HepG2 (cell line): ENCODE results near the gene APBB1. TPM values are rescaled to one million over a fixed set of nuclear protein-coding genes. Genes with fewer than 3 reads are reported as not detected.

Source experiments
- ARNT ChIP-seq: fragments of 450-650 bp; IDR thresholded peaks from 2 replicates; pipeline ENCODE4 v1.6.1; 2017
- CEBPB ChIP-seq: IDR thresholded peaks from 2 replicates; pipeline ENCODE4 v1.6.1; 2011; ENCODE audit warnings: low read depth, low read length, improper control_type of control experiment, borderline replicate concordance
- CENPT ChIP-seq: sonication (generic); formaldehyde crosslinking; IDR thresholded peaks from 2 replicates; pipeline ENCODE4 v1.8.0; 2022; ENCODE audit warnings: low read depth, mild to moderate bottlenecking, moderate library complexity, missing genetic modification reagents
- E2F2 ChIP-seq: sonication (generic); formaldehyde crosslinking; IDR thresholded peaks from 2 replicates; pipeline ENCODE4 v1.4.0; 2020; ENCODE audit warnings: missing genetic modification reagents, borderline replicate concordance
- KLF16 ChIP-seq, 2 experiments: sonication (generic) in 1 of 2; formaldehyde crosslinking in 1 of 2; IDR thresholded peaks; 2 replicates each; pipeline versions ENCODE4 v1.6.1 to v1.8.0; 2016 to 2023; ENCODE audit warnings: missing genetic modification reagents in 2 of 2, missing compliant biosample characterization in 1 of 2
- KLF6 ChIP-seq: IDR thresholded peaks from 2 replicates; pipeline ENCODE4 v1.8.0; 2016; ENCODE audit warnings: missing biosample characterization, missing genetic modification reagents
- NR2F2 ChIP-seq: IDR thresholded peaks from 2 replicates; pipeline ENCODE4 v1.6.1; 2012; ENCODE audit warnings: low read depth, inconsistent platforms, borderline replicate concordance
- NR2F6 ChIP-seq, 2 experiments: IDR thresholded peaks; 2 replicates each; pipeline ENCODE4 v1.6.1; 2016; ENCODE audit warnings: antibody characterized with exemption in 1 of 2, mild to moderate bottlenecking in 1 of 2
- NR3C1 ChIP-seq: sonication (generic); formaldehyde crosslinking; IDR thresholded peaks from 2 replicates; pipeline ENCODE4 v1.4.0; 2020; ENCODE audit warnings: missing genetic modification reagents
- POLR2G ChIP-seq: fragments of 200-400 bp; formaldehyde crosslinking; IDR thresholded peaks from 2 replicates; pipeline ENCODE4 v1.6.1; 2018; ENCODE audit warnings: mild to moderate bottlenecking, low read depth, low read length, moderate library complexity
- REXO4 ChIP-seq: sonication (generic); formaldehyde crosslinking; IDR thresholded peaks from 2 replicates; pipeline ENCODE4 v1.8.0; 2022; ENCODE audit warnings: missing genetic modification reagents, mild to moderate bottlenecking, borderline replicate concordance
- RNF219 ChIP-seq: sonication (generic); formaldehyde crosslinking; IDR thresholded peaks from 2 replicates; pipeline ENCODE4 v1.5.0; 2020; ENCODE audit warnings: mild to moderate bottlenecking, missing genetic modification reagents
- SAFB2 ChIP-seq: sonication (generic); formaldehyde crosslinking; IDR thresholded peaks from 2 replicates; pipeline ENCODE4 v1.5.1; 2020; ENCODE audit warnings: missing genetic modification reagents, low read depth, mild to moderate bottlenecking, borderline replicate concordance
- SETDB1 ChIP-seq: sonication (generic); formaldehyde crosslinking; IDR thresholded peaks from 2 replicates; pipeline ENCODE4 v1.5.1; 2020; ENCODE audit warnings: missing genetic modification reagents, mild to moderate bottlenecking, borderline replicate concordance
- SMARCE1 ChIP-seq: fragments of 450-650 bp; IDR thresholded peaks from 2 replicates; pipeline ENCODE4 v1.6.1; 2017; ENCODE audit warnings: borderline replicate concordance
- SNAPC2 ChIP-seq: sonication (generic); formaldehyde crosslinking; IDR thresholded peaks from 2 replicates; pipeline ENCODE4 v1.8.1; 2022; ENCODE audit warnings: mild to moderate bottlenecking, missing genetic modification reagents
- TGIF2 ChIP-seq: IDR thresholded peaks from 2 replicates; pipeline ENCODE4 v1.6.1; 2016; ENCODE audit warnings: control low read depth, missing compliant biosample characterization
- TOPORS ChIP-seq: sonication (generic); formaldehyde crosslinking; IDR thresholded peaks from 2 replicates; pipeline ENCODE4 v1.8.0; 2023; ENCODE audit warnings: mild to moderate bottlenecking, missing genetic modification reagents
- ZFP82 ChIP-seq: sonication (generic); formaldehyde crosslinking; IDR thresholded peaks from 2 replicates; pipeline ENCODE4 v1.5.1; 2020; ENCODE audit warnings: mild to moderate bottlenecking, missing genetic modification reagents, borderline replicate concordance
- ZMYM2 ChIP-seq: sonication (generic); formaldehyde crosslinking; IDR thresholded peaks from 2 replicates; pipeline ENCODE4 v1.8.0; 2022; ENCODE audit warnings: mild to moderate bottlenecking, missing genetic modification reagents
- ZNF17 ChIP-seq: sonication (generic); formaldehyde crosslinking; IDR thresholded peaks from 2 replicates; pipeline ENCODE4 v1.5.0; 2020; ENCODE audit warnings: mild to moderate bottlenecking, missing genetic modification reagents
- ZNF570 ChIP-seq: sonication (generic); formaldehyde crosslinking; IDR thresholded peaks from 2 replicates; pipeline ENCODE4 v1.4.0; 2020; ENCODE audit warnings: mild to moderate bottlenecking, missing genetic modification reagents, borderline replicate concordance
- ZNF660 ChIP-seq: sonication (generic); formaldehyde crosslinking; IDR thresholded peaks from 2 replicates; pipeline ENCODE4 v1.5.1; 2020; ENCODE audit warnings: mild to moderate bottlenecking, low read depth, missing genetic modification reagents, borderline replicate concordance
- ZNF777 ChIP-seq: sonication (generic); formaldehyde crosslinking; IDR thresholded peaks from 2 replicates; pipeline ENCODE4 v1.4.0; 2020; ENCODE audit warnings: missing genetic modification reagents
- polyA plus RNA-seq, 8 experiments: library from polyadenylated mRNA; depleted of rRNA in 3 of 8; stranded (reverse) in 7 of 8; unstranded in 1 of 8; fragments of >200 nt; fragmentation: Illumina TruSeq in 4 of 8; extraction: Trizol in 4 of 8; gene quantifications; 2 replicates each; pipeline versions ENCODE4 v1.2.1 to v1.2.3, GENCODE V29; 2011 to 2016; ENCODE audit warnings: low read depth in 4 of 8, missing spikeins in 1 of 8, mixed read lengths in 1 of 8; ENCODE audit not compliant: insufficient read depth in 1 of 8
- total RNA-seq, 5 experiments: library from RNA; depleted of rRNA; stranded (reverse); fragments of >200 nt; fragmentation: Illumina TruSeq; extraction: Trizol; gene quantifications; 2 replicates each; pipeline ENCODE4 v1.2.3, GENCODE V29; 2016; ENCODE audit warnings: low read depth in 1 of 5
- TF ChIP-seq, protein P1 (sequence below): IDR thresholded peaks from 2 replicates; pipeline ENCODE4 v1.4.0; 2020; ENCODE audit warnings: mild to moderate bottlenecking, missing genetic modification reagents

The APBB1 gene
- total and polyA plus RNA-seq, 2 of the 13 experiments (the other 11 are each of a cell fraction or from before 2014, with no cell fraction given), result 1.7 to 3.5 TPM

DNA sequence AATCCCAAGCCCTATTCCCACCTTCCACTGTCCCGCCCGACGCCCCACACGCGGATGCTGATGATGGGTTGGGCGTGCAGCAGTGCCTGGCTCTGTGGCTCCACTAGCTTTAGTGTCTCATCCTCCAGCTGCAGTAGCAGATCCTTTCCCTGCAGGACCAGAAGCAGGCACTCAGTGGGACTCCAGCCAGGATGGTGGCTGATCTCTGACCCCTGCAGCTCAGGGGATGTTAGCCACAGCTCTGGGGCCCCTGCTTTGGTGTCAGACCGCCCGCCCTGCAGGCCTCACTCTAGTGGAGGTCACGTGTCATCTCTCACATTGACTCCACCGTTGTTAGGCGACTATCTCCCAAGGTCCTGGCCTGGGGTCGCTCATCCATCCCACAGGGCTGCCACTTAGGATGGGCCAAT lies 16.8 kb downstream of the APBB1 start (continued):
- TF ChIP-seq E2F2 (no peak), REXO4 (no peak), ZNF570 (no peak), POLR2G (no peak), SETDB1 (no peak), SAFB2 (CRISPR knock-in tag) (no peak), ZNF17 (no peak), RNF219 (CRISPR knock-in tag) (no peak), TGIF2 (CRISPR knock-in tag) (no peak), SNAPC2 (CRISPR knock-in tag) (no peak), NR2F6 (IDR thresholded peaks at IDR 0.05) (peak; percentile 76), NR2F6 (CRISPR knock-in tag; IDR thresholded peaks at IDR 0.05) (peak; percentile 76), ZMYM2 (CRISPR knock-in tag) (no peak), CENPT (no peak), CEBPB (no peak), ZNF777 (CRISPR knock-in tag) (no peak), NR2F2 (no peak), TOPORS (no peak), ZNF660 (no peak), ARNT (no peak), KLF16 (CRISPR knock-in tag; IDR thresholded peaks at IDR 0.05) (no peak), KLF6 (CRISPR knock-in tag) (no peak), SMARCE1 (no peak), NR3C1 (CRISPR knock-in tag) (no peak), ZFP82 (no peak)
- TF ChIP-seq, protein P1, sequence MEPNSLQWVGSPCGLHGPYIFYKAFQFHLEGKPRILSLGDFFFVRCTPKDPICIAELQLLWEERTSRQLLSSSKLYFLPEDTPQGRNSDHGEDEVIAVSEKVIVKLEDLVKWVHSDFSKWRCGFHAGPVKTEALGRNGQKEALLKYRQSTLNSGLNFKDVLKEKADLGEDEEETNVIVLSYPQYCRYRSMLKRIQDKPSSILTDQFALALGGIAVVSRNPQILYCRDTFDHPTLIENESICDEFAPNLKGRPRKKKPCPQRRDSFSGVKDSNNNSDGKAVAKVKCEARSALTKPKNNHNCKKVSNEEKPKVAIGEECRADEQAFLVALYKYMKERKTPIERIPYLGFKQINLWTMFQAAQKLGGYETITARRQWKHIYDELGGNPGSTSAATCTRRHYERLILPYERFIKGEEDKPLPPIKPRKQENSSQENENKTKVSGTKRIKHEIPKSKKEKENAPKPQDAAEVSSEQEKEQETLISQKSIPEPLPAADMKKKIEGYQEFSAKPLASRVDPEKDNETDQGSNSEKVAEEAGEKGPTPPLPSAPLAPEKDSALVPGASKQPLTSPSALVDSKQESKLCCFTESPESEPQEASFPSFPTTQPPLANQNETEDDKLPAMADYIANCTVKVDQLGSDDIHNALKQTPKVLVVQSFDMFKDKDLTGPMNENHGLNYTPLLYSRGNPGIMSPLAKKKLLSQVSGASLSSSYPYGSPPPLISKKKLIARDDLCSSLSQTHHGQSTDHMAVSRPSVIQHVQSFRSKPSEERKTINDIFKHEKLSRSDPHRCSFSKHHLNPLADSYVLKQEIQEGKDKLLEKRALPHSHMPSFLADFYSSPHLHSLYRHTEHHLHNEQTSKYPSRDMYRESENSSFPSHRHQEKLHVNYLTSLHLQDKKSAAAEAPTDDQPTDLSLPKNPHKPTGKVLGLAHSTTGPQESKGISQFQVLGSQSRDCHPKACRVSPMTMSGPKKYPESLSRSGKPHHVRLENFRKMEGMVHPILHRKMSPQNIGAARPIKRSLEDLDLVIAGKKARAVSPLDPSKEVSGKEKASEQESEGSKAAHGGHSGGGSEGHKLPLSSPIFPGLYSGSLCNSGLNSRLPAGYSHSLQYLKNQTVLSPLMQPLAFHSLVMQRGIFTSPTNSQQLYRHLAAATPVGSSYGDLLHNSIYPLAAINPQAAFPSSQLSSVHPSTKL, result peak; percentile 27; the same call in 1 of the 2 replicates
